ENCODE data around the gene CHD5. TPM values are rescaled to one million over a fixed set of nuclear protein-coding genes. Genes with fewer than 3 reads are reported as not detected.

Gene CHD5
- total RNA-seq, 1 experiment from 2014 or later: 6.1 TPM

GRCh38 chr1:6162773-6163172 lies 17.3 kb downstream of the CHD5 start:
- Histone ChIP-seq H3K4me1 (ENCODE audit: control insufficient read depth in 1 of 2, insufficient read depth in 2 of 2, low read length in 2 of 2) (peaks cover 7 to 8% of the 10 kb centered on the region in 2 experiments), H3K4me3 (replicated peaks in 1 of 2; ENCODE audit: low read depth in 1 of 2, low read length in 2 of 2) (no peak overlapping the region), H4K20me1 (ENCODE audit: insufficient read depth) (no peaks in the 10 kb centered on the region), H3K36me3 (ENCODE audit: control insufficient read depth in 1 of 2, insufficient read depth in 2 of 2, low read length in 2 of 2) (no peaks in the 10 kb centered on the region), H3K27me3 (ENCODE audit: insufficient read depth, low read length) (no peaks in the 10 kb centered on the region), H3K27ac (ENCODE audit: low read depth, low read length) (no peak overlapping the region), H3K4me2 (ENCODE audit: low read length) (no peak overlapping the region), H3K79me2 (ENCODE audit: insufficient read depth, low read length) (no peaks in the 10 kb centered on the region), H3K9me2 (ENCODE audit: insufficient read depth) (no peaks in the 10 kb centered on the region), H2AFZ (ENCODE audit: low read depth, low read length, poor library complexity, severe bottlenecking) (no peak overlapping the region), H3K9ac (ENCODE audit: low read length) (no peak overlapping the region), H3K9me3 (ENCODE audit: control insufficient read depth in 1 of 2, insufficient read depth in 1 of 2, low read depth in 1 of 2, low read length in 2 of 2) (no peaks in the 10 kb centered on the region)
- no peak for DNase-seq (ENCODE audit: low read depth, low spot score)
- POLR2A ChIA-PET: no interaction called here
- intact Hi-C loops (cut with micrococcal nuclease): no loop called here
- peak; percentile 69 for ATAC-seq
- TF ChIP-seq CTCF (IDR thresholded peaks at IDR 0.05 in 2 of 3, conservative IDR thresholded peaks at IDR 0.05 in 1 of 3; ENCODE audit: borderline replicate concordance in 1 of 3, insufficient read depth in 1 of 3, low read depth in 2 of 3, low read length in 2 of 3) (peak in 2 of 3 experiments; percentile 16 to 31; a peak in 2 of 6 replicates), MAX (IDR thresholded peaks at IDR 0.05) (no peak), POLR2A (IDR thresholded peaks at IDR 0.05; ENCODE audit: borderline replicate concordance, extremely low read depth, insufficient read depth, insufficient read length) (no peak)
- no TSS peak for BruUV-seq (replicated peaks)
- CTCF ChIA-PET: no interaction called here
- RAD21 ChIA-PET (ENCODE audit: low non-redundant PET in 1 of 2, low total read pairs in 2 of 2, uncharacterized antibody in 2 of 2, unreplicated experiment in 2 of 2): no interaction called here

GRCh38 chr1:6162341-6162740 lies 17.8 kb downstream of the CHD5 start:
- no peak overlapping the region for H2AFZ ChIP-seq (ENCODE audit: low read depth, low read length, poor library complexity, severe bottlenecking)
- BruUV-seq (replicated peaks): no TSS peak
- no peak for TF ChIP-seq ELF1 (IDR thresholded peaks at IDR 0.05; ENCODE audit: borderline replicate concordance, low read depth)
- H3K79me2 ChIP-seq (ENCODE audit: insufficient read depth, low read length): no peaks in the 10 kb centered on the region
- H3K36me3 ChIP-seq (ENCODE audit: control insufficient read depth in 1 of 2, insufficient read depth in 2 of 2, low read length in 2 of 2): no peaks in the 10 kb centered on the region
- intact Hi-C loops (cut with micrococcal nuclease): no loop called here
- no peak overlapping the region for H3K9ac ChIP-seq (ENCODE audit: low read length)
- H3K4me3 ChIP-seq (replicated peaks in 1 of 2; ENCODE audit: low read depth in 1 of 2, low read length in 2 of 2): no peak overlapping the region
- H4K20me1 ChIP-seq (ENCODE audit: insufficient read depth): no peaks in the 10 kb centered on the region
- no peaks in the 10 kb centered on the region for H3K9me3 ChIP-seq (ENCODE audit: control insufficient read depth in 1 of 2, insufficient read depth in 1 of 2, low read depth in 1 of 2, low read length in 2 of 2)
- POLR2A ChIA-PET: no interaction called here
- H3K27me3 ChIP-seq (ENCODE audit: insufficient read depth, low read length): no peaks in the 10 kb centered on the region
- peaks cover 10 to 12% of the 10 kb centered on the region in 2 experiments for H3K4me1 ChIP-seq (ENCODE audit: control insufficient read depth in 1 of 2, insufficient read depth in 2 of 2, low read length in 2 of 2)
- no peaks in the 10 kb centered on the region for H3K9me2 ChIP-seq (ENCODE audit: insufficient read depth)
- ATAC-seq (no peak), DNase-seq (ENCODE audit: low read depth, low spot score) (no peak)
- CTCF ChIA-PET: no interaction called here
- H3K27ac ChIP-seq (ENCODE audit: low read depth, low read length): no peak overlapping the region
- no peak overlapping the region for H3K4me2 ChIP-seq (ENCODE audit: low read length)
- RAD21 ChIA-PET (ENCODE audit: low non-redundant PET in 1 of 2, low total read pairs in 2 of 2, uncharacterized antibody in 2 of 2, unreplicated experiment in 2 of 2): no interaction called here
